Skeletal muscle cell (primary cell): Measurements from ENCODE around the gene ATP7B.

Experiments
- DNase-seq: peaks from one replicate; pipeline ENCODE4 v3.0.0-alpha.2; 2010; ENCODE audit warnings: low read depth
- H3K4me3 ChIP-seq: 2 replicates; pipeline ENCODE4 v1.5.1; 2011; ENCODE audit warnings: low read depth, mild to moderate bottlenecking, control low read depth, low read length, moderate library complexity

Gene ATP7B

DNA sequence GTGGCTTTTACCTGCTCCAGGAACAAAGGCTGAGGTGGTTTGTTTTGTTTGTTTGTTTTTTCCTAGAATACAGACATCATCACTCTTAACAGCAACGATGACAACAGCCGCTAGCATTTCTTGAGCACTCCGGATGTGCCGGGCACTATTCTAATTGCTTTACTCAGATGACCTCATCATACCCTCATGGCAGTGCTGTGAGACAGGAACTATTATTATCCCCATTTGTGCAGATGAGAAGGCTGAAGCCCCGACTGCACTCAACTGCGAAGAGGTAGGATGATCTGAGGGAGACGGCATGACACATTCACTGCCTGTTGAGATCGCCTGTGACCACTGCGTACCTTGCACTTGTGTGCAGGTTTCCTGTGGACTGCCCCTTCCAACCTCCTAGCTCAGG, 83.0 kb downstream of the ATP7B start:
- no peak for DNase-seq
- H3K4me3 ChIP-seq, result no peak overlapping the region

DNA sequence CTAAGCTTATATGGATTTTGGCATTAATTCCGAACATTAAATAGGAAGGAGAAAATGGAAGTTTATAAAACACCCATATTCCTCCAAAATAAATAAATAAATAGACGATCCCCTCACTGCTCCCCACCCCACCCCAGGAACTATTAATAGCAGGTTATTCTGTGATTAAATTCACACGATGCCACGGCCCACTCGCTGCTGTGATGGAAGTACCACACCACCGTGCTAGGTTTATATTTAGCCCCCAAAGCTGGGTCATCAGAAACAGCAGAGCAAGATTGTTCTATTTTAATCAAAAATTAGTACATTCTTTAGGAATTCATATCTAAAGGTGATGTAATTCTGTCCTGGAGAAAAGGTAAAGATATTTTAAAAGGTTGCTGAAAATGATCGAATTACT, 84.1 kb downstream of the ATP7B start:
- H3K4me3 ChIP-seq, result no peak overlapping the region
- no peak for DNase-seq

- no peak for DNase-seq
These were observed 84.7 kb downstream of the ATP7B start for GRCh38 chr13:51926528-51926885.

GRCh38 chr13:51925865-51926527, 85.3 kb downstream of the ATP7B start:
- no peak for DNase-seq

More at GRCh38 chr13:51926528-51926885, 84.7 kb downstream of the ATP7B start:
- H3K4me3 ChIP-seq, result no peak overlapping the region

GRCh38 chr13:51924756-51925544, 86.3 kb downstream of the ATP7B start:
- no peak overlapping the region for H3K4me3 ChIP-seq
- DNase-seq, result no peak

More at GRCh38 chr13:51925865-51926527, 85.3 kb downstream of the ATP7B start:
- H3K4me3 ChIP-seq, result no peak overlapping the region

- DNase-seq, result no peak
- no peak overlapping the region for H3K4me3 ChIP-seq
These were observed 87.2 kb downstream of the ATP7B start for GRCh38 chr13:51923983-51924539.

- DNase-seq, result no peak
- H3K4me3 ChIP-seq, result no peak overlapping the region
These were observed 88.3 kb downstream of the ATP7B start for GRCh38 chr13:51922771-51923480.

DNA sequence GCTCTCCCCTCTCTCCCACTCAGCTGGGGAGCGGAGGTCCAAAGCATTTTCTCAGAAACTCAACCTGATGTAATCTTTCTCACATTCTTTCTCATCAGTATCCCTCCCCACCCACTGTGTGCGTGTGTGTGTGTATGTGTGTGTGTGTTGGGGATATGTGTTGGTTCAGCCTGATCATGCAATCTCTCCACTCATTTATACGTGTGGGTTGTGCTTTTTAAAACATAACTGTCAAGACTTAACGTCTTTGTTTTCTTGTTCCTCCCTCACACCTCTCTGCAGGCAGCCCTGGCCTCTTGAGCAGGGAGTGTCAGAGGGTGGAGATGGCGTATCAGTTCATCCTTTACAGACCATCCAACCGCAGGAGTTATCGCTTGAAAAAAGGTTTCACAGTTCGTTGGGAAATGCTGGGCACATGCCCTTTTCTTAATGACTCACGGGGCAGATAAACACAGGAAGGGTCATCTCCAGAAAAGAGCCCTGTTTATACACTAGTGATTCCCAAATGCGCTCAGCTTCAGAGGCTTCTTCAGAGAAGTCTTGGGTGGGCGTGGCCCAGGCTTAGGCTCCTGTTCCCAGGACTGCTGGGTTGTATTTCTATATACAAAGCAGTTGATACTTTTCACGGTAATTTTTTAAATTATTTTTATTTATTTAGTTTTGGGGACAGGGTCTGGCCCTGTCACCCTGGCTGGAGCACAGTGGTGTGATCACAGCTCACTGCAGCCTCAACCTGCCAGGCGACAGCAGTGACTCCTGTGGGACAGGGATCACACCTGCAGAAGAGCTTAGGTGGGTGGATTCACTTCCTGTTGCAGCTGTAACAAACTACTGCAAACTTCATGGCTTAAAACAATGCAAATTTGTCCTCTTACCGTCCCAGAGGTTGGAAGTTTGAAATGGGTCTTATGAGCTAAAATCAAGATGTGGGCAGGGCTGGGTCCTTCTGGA, 89.2 kb downstream of the ATP7B start:
- no peak for DNase-seq
- no peak overlapping the region for H3K4me3 ChIP-seq

- H3K4me3 ChIP-seq, result no peak overlapping the region
- no peak for DNase-seq
These were observed 90.5 kb downstream of the ATP7B start for GRCh38 chr13:51920786-51921185.

- DNase-seq, result no peak
- H3K4me3 ChIP-seq, result no peak overlapping the region
These were observed 91.0 kb downstream of the ATP7B start for GRCh38 chr13:51920267-51920666.

- no peak for DNase-seq
- H3K4me3 ChIP-seq, result no peak overlapping the region
These were observed 91.7 kb downstream of the ATP7B start for GRCh38 chr13:51919531-51919930.

- H3K4me3 ChIP-seq, result no peak overlapping the region
- DNase-seq, result no peak
These were observed 94.3 kb downstream of the ATP7B start for GRCh38 chr13:51916962-51917361.

DNA sequence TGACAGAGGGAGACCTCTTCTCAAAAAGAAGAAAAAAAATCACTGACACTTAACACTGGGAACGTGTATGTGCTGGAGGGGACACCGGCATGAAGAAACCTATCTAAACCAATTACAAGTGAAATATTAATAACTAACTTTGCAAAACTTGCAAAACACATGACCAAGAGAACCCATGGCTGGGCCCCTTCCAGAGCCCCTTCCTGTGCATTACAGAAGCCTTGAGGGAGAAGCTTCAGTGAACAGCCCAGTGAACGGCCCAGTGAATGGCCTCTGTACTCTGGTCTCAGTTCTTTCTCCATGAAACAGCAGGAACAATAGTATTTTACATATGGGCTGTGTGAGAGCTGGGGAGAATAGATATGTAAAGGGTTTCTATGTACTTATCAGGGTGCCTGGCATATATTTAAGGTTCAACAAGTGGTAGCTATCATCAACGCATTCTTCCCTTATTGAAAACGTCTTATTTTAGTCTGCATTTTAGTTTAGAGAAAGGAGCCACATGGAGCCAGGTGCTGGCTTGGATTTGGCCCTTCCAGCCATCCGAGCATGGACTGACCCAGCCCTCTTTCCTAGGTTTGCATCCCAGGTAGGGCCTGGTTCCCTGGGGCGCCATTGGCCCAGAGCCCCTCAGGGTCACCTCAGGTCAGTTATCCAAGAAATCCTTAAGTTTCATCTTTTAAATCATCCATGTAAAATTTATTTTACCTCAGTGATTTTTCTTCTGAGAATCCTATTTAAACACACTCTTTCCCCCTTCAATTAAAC, 95.0 kb downstream of the ATP7B start:
- no peak for DNase-seq
- no peak overlapping the region for H3K4me3 ChIP-seq

DNA sequence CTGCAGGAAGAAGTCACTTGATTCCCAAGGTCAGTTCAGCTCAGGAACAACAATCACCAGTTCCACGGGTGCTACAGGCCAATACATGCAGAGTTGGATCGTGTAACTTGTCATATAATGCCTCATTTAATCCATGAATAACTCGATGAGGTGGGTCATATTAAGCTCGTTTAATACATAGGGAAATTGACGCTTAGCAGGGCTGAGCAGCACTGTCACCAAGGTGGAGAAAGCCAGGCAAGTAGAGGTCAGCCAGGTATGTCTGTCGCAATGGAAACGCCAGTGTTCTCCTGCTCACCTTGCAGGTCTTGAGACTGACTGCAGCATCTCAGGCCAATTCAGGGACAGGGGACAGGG, 97.1 kb downstream of the ATP7B start:
- no peak overlapping the region for H3K4me3 ChIP-seq

GRCh38 chr13:51913421-51914136, 97.7 kb downstream of the ATP7B start:
- H3K4me3 ChIP-seq, result no peak overlapping the region
- DNase-seq, result no peak

More for the DNA sequence above, 97.1 kb downstream of the ATP7B start:
- DNase-seq, result no peak

DNA sequence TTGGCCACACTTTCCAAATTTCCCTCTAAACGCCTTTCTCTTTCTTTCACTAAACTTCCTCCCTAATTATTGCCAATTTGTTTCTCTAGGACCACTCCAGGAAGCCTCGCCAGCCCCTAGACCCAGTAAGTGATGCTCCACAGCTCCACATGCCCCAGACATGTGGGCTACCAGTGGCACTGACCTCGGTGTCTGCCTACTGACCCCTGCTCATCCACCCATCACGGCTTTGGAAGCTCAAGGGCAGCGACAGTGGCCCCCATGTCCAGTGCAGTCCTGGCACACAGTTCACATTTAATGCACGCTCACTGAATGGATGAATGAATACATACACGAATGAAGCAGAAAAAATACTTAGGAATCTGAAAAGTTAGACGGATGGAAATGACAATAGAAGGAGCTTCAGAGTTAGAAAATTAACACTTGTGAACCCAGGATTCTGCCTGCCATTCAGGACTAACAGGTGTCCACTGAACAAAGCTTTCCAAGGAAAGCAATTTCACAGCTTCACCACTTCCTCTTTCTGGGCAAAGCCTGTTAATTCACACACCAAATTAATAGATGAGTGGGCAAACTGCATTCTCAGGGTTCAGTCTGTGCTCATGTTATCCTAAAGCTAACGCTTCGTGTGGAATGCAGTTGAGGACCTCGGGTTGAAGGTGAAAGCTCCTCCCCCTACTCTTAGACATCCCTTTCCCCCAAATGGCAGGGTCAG, 98.6 kb downstream of the ATP7B start:
- H3K4me3 ChIP-seq, result no peak overlapping the region
- no peak for DNase-seq

DNA sequence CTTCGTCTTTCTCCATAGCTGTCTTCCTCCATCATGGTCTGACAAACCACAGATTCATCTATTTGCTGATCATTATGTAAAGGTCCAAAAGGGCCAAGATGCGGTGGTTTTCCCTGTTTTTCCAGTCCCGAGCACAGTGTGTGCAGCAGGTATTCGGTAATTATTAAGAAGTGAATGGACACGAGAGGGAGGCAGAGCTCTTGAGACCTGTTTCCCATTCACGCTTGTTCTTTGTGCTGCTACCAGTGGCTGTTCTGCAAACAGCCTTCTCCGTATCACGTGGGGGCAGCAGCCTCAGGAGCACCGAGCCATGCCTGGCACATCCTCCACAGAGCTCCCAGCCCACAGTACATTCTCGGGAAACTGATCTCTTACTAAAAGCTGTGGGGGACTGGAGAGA, 99.2 kb downstream of the ATP7B start:
- DNase-seq, result no peak
- H3K4me3 ChIP-seq, result no peak overlapping the region
